ENCODE results near the gene UBXN4. TPM values are rescaled to one million over a fixed set of nuclear protein-coding genes. Genes with fewer than 3 reads are reported as not detected.

Gene UBXN4
- total and polyA plus RNA-seq, 2 donors from 2014 or later = 33.0 to 96.8 TPM

DNA sequence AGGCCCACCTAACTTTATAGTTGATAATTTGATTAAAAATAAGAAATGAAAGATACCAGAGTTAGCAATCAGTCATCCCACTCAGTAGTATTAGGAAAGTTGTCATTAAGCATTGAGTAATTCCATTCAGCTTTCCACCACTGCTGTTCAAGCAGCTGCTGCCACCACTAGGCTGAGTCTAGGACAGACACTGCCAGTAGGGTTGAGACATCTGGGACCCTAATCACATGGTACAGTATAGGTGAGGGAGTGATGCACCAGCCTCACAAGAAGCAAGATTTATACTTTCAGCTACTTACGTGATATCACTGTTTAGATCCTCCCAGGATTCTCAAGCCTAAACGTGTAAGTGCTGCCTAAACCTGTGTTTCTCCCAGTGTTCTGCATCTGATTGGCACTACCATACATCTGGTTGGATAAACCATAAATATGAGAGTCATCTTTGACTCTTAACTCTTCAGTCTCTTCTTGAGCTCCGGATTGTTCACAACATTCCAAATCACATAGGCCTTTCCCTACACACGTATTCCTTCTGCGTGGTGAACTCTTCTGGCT is 3.2 kb downstream of the UBXN4 start:
- DNase-seq (peak in 1 of 5 donors; percentile 5), FAIRE-seq (no peak)
- Histone ChIP-seq H3K9me3 (ENCODE audit: control insufficient read depth in 2 of 3, insufficient read depth in 1 of 3, low read length in 3 of 3) (no peaks in the 10 kb centered on the region), H3K4me3 (ENCODE audit: low read length in 3 of 3) (no peak overlapping the region), H3K27ac (ENCODE audit: low read depth in 2 of 2, low read length in 2 of 2) (no peak overlapping the region), H3K36me3 (ENCODE audit: control insufficient read depth in 2 of 3, insufficient read depth in 3 of 3, low read length in 3 of 3) (peaks cover 2 to 8% (median 3%) of the 10 kb centered on the region in 3 donors), H3K9ac (ENCODE audit: low read length in 3 of 3) (no peak overlapping the region), H3K4me1 (ENCODE audit: control insufficient read depth in 2 of 3, insufficient read depth in 2 of 3, low read depth in 1 of 3, low read length in 3 of 3) (peaks cover 2 to 10% (median 6%) of the 10 kb centered on the region in 3 donors), H3K27me3 (ENCODE audit: control insufficient read depth, insufficient read depth, low read length) (no peaks in the 10 kb centered on the region)
- intact Hi-C loops (cut with DNase I) = no loop called here
- TF ChIP-seq, protein P1, sequence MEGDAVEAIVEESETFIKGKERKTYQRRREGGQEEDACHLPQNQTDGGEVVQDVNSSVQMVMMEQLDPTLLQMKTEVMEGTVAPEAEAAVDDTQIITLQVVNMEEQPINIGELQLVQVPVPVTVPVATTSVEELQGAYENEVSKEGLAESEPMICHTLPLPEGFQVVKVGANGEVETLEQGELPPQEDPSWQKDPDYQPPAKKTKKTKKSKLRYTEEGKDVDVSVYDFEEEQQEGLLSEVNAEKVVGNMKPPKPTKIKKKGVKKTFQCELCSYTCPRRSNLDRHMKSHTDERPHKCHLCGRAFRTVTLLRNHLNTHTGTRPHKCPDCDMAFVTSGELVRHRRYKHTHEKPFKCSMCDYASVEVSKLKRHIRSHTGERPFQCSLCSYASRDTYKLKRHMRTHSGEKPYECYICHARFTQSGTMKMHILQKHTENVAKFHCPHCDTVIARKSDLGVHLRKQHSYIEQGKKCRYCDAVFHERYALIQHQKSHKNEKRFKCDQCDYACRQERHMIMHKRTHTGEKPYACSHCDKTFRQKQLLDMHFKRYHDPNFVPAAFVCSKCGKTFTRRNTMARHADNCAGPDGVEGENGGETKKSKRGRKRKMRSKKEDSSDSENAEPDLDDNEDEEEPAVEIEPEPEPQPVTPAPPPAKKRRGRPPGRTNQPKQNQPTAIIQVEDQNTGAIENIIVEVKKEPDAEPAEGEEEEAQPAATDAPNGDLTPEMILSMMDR (IDR thresholded peaks at IDR 0.05; ENCODE audit: borderline replicate concordance, extremely low read depth, insufficient read depth) = no peak

DNA sequence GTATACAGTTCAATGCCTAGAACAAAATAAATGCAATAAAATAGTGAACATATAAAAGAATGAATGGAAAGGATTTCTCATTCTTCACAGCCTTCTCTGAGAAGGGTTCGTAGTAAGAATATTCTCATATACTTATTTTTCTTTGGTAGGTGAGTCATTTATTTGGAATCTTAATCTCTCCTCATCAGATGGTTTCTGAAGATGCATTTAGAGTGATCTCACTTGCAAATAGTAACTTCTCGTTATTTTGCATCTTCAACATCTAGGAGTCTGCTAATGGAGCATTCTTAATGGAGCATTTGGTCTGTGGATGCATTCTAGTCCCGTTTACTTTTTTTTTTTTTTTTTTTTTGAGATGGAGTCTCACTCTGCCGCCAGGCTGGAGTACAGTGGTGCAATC is 3.9 kb downstream of the UBXN4 start:
- H3K36me3 ChIP-seq (ENCODE audit: control insufficient read depth in 2 of 3, insufficient read depth in 3 of 3, low read length in 3 of 3) = peaks cover 2 to 9% (median 3%) of the 10 kb centered on the region in 3 donors
- H3K4me3 ChIP-seq (ENCODE audit: low read length in 3 of 3) = no peak overlapping the region
- intact Hi-C loops (cut with DNase I) = no loop called here
- FAIRE-seq (no peak), DNase-seq (no peak)
- peaks cover 2 to 10% (median 6%) of the 10 kb centered on the region in 3 donors for H3K4me1 ChIP-seq (ENCODE audit: control insufficient read depth in 2 of 3, insufficient read depth in 2 of 3, low read depth in 1 of 3, low read length in 3 of 3)
- H3K9ac ChIP-seq (ENCODE audit: low read length in 3 of 3) = no peak overlapping the region
- H3K27me3 ChIP-seq (ENCODE audit: control insufficient read depth, insufficient read depth, low read length) = no peaks in the 10 kb centered on the region
- H3K9me3 ChIP-seq (ENCODE audit: control insufficient read depth in 2 of 3, insufficient read depth in 1 of 3, low read length in 3 of 3) = no peaks in the 10 kb centered on the region
- H3K27ac ChIP-seq (ENCODE audit: low read depth in 2 of 2, low read length in 2 of 2) = no peak overlapping the region
- TF ChIP-seq, protein P1 (IDR thresholded peaks at IDR 0.05; ENCODE audit: borderline replicate concordance, extremely low read depth, insufficient read depth) = no peak

DNA sequence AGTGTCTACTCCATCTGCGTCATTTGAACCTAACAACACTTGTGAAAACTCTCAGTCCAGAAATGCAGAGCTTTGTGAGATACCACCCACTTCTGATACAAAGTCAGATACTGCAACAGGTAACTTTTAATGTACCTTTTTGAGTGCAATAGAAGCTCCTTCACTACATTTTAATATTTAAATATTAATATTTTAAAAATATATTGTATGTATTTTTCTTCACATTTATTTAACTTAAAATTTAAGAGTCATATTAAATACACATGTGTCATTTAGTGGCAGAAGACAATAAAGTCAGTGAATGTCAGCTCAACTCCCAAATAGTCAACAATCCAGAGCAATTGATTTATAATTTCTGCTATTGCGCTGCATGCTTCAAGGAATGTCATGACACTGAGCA is 13.9 kb downstream of the UBXN4 start:
- TF ChIP-seq, protein P1 (IDR thresholded peaks at IDR 0.05; ENCODE audit: borderline replicate concordance, extremely low read depth, insufficient read depth) = no peak
- no peaks in the 10 kb centered on the region for H3K4me1 ChIP-seq (ENCODE audit: control insufficient read depth in 2 of 3, insufficient read depth in 2 of 3, low read depth in 1 of 3, low read length in 3 of 3)
- no peak for DNase-seq
- FAIRE-seq = no peak
- H3K27me3 ChIP-seq (ENCODE audit: control insufficient read depth, insufficient read depth, low read length) = no peaks in the 10 kb centered on the region
- H3K4me3 ChIP-seq (ENCODE audit: low read length in 3 of 3) = no peak overlapping the region
- peaks cover 13 to 28% (median 21%) of the 10 kb centered on the region in 3 donors for H3K36me3 ChIP-seq (ENCODE audit: control insufficient read depth in 2 of 3, insufficient read depth in 3 of 3, low read length in 3 of 3)
- H3K27ac ChIP-seq (ENCODE audit: low read depth in 2 of 2, low read length in 2 of 2) = no peak overlapping the region
- H3K9me3 ChIP-seq (ENCODE audit: control insufficient read depth in 2 of 3, insufficient read depth in 1 of 3, low read length in 3 of 3) = peaks cover 0 to 11% (median 5%) of the 10 kb centered on the region in 3 donors
- H3K9ac ChIP-seq (ENCODE audit: low read length in 3 of 3) = no peak overlapping the region
- intact Hi-C loops (cut with DNase I) = no loop called here

DNA sequence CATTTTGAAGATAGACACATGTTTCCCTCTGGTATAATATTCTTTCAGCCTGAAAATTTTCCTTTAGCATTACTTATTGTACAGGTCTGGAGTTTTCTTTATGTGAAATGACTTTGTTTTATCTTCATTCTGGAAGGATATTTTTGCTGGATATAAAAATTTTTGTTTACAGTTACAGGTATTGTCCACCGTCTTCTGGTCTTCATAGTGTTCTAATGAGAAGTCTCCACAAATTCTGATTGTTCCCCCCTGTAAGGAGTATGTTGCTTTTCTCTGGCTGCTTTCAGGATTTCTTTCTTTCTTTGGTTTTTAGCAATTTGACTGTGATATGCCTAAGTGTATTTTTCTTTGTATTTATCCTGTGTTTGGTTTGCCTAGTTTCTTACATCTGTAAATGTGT is 15.0 kb downstream of the UBXN4 start:
- Histone ChIP-seq H3K27me3 (ENCODE audit: control insufficient read depth, insufficient read depth, low read length) (no peaks in the 10 kb centered on the region), H3K27ac (ENCODE audit: low read depth in 2 of 2, low read length in 2 of 2) (no peak overlapping the region), H3K4me3 (ENCODE audit: low read length in 3 of 3) (no peak overlapping the region), H3K4me1 (ENCODE audit: control insufficient read depth in 2 of 3, insufficient read depth in 2 of 3, low read depth in 1 of 3, low read length in 3 of 3) (no peaks in the 10 kb centered on the region), H3K36me3 (ENCODE audit: control insufficient read depth in 2 of 3, insufficient read depth in 3 of 3, low read length in 3 of 3) (peaks cover 17 to 37% (median 25%) of the 10 kb centered on the region in 3 donors), H3K9ac (ENCODE audit: low read length in 3 of 3) (no peak overlapping the region), H3K9me3 (ENCODE audit: control insufficient read depth in 2 of 3, insufficient read depth in 1 of 3, low read length in 3 of 3) (peaks cover 0 to 11% (median 5%) of the 10 kb centered on the region in 3 donors)
- DNase-seq (no peak), FAIRE-seq (no peak)
- intact Hi-C loops (cut with DNase I) = no loop called here
- TF ChIP-seq, protein P1 (IDR thresholded peaks at IDR 0.05; ENCODE audit: borderline replicate concordance, extremely low read depth, insufficient read depth) = no peak

Data from kidney (tissue), 14 donors.